VCaP (cell line): ENCODE results near the gene SULF2.
"Not testable (repeated sequence)": the region's sequence is repeated elsewhere in the genome, so short reads cannot be mapped to it uniquely, and the experiment has no call there.

Source experiments
- H3K27ac ChIP-seq: fragments of 450-650 bp; 2 replicates; pipeline ENCODE4 v1.5.1; 2017
- CTCF ChIP-seq: fragments of 450-650 bp; conservative IDR thresholded peaks from 2 replicates; pipeline ENCODE4 v1.5.1; 2017; ENCODE audit warnings: mild to moderate bottlenecking, moderate library complexity

SULF2 gene

GRCh38 chr20:47810116-47810677 lies 24.9 kb upstream of the SULF2 start:
- H3K27ac ChIP-seq, result no peak overlapping the region
- no peak for TF ChIP-seq CTCF

- TF ChIP-seq CTCF, result no peak
- no peak overlapping the region for H3K27ac ChIP-seq
Observed at GRCh38 chr20:47809161-47809960, 24.1 kb upstream of the SULF2 start.

GRCh38 chr20:47805951-47806350 lies 20.7 kb upstream of the SULF2 start:
- no peak overlapping the region for H3K27ac ChIP-seq

GRCh38 chr20:47804972-47805371 lies 19.7 kb upstream of the SULF2 start:
- not testable (repeated sequence) for H3K27ac ChIP-seq

More at GRCh38 chr20:47805951-47806350, 20.7 kb upstream of the SULF2 start:
- TF ChIP-seq CTCF, result no peak

GRCh38 chr20:47804224-47804825 lies 19.0 kb upstream of the SULF2 start:
- not testable (repeated sequence) for H3K27ac ChIP-seq

GRCh38 chr20:47802975-47803374 lies 17.7 kb upstream of the SULF2 start:
- no peak overlapping the region for H3K27ac ChIP-seq
- TF ChIP-seq CTCF, result no peak

GRCh38 chr20:47802226-47802920 lies 17.1 kb upstream of the SULF2 start:
- no peak for TF ChIP-seq CTCF

GRCh38 chr20:47801759-47802158 lies 16.5 kb upstream of the SULF2 start:
- no peak overlapping the region for H3K27ac ChIP-seq
- TF ChIP-seq CTCF, result no peak

More at GRCh38 chr20:47802226-47802920, 17.1 kb upstream of the SULF2 start:
- no peak overlapping the region for H3K27ac ChIP-seq
